HepG2 (cell line): ENCODE data around the gene BRAT1. TPM values are rescaled to one million over a fixed set of nuclear protein-coding genes. Genes with fewer than 3 reads are reported as not detected.

ENCODE experiments used
- CCAR2 ChIP-seq: fragments of 200-400 bp; formaldehyde crosslinking; optimal IDR thresholded peaks from 2 replicates; pipeline ENCODE3; 2018; ENCODE audit warnings: low read depth, mild to moderate bottlenecking, low read length, moderate library complexity
- JUN ChIP-seq: sonication (generic); formaldehyde crosslinking; IDR thresholded peaks from 2 replicates; pipeline ENCODE4 v1.4.0; 2020; ENCODE audit warnings: mild to moderate bottlenecking, missing genetic modification reagents
- MYC ChIP-seq: sonication (generic); formaldehyde crosslinking; IDR thresholded peaks from 2 replicates; pipeline ENCODE4 v1.9.0; 2021; ENCODE audit warnings: missing genetic modification reagents, borderline replicate concordance
- TBX2 ChIP-seq: sonication (generic); formaldehyde crosslinking; IDR thresholded peaks from 2 replicates; pipeline ENCODE4 v1.5.0; 2020; ENCODE audit warnings: missing genetic modification reagents, mild to moderate bottlenecking, borderline replicate concordance
- ZFX ChIP-seq: sonication (generic); formaldehyde crosslinking; IDR thresholded peaks from 2 replicates; pipeline ENCODE4 v1.4.0; 2020; ENCODE audit warnings: mild to moderate bottlenecking, low read depth, missing genetic modification reagents, moderate library complexity
- polyA plus RNA-seq, 8 experiments: library from polyadenylated mRNA; depleted of rRNA in 3 of 8; stranded (reverse) in 7 of 8; unstranded in 1 of 8; fragments of >200 nt; fragmentation: Illumina TruSeq in 4 of 8; extraction: Trizol in 4 of 8; gene quantifications; 2 replicates each; pipeline versions ENCODE4 v1.2.1 to v1.2.3, GENCODE V29; 2011 to 2016; ENCODE audit warnings: low read depth in 4 of 8, missing spikeins in 1 of 8, mixed read lengths in 1 of 8; ENCODE audit not compliant: insufficient read depth in 1 of 8
- total RNA-seq, 5 experiments: library from RNA; depleted of rRNA; stranded (reverse); fragments of >200 nt; fragmentation: Illumina TruSeq; extraction: Trizol; gene quantifications; 2 replicates each; pipeline ENCODE4 v1.2.3, GENCODE V29; 2016; ENCODE audit warnings: low read depth in 1 of 5
- TF ChIP-seq, protein P1 (sequence below): sonication (generic); formaldehyde crosslinking; IDR thresholded peaks from 2 replicates; pipeline ENCODE4 v1.8.0; 2022; ENCODE audit warnings: missing genetic modification reagents, mild to moderate bottlenecking, moderate library complexity, borderline replicate concordance
- TF ChIP-seq, protein P2 (sequence below): sonication (generic); formaldehyde crosslinking; IDR thresholded peaks from 2 replicates; pipeline ENCODE4 v1.4.0; 2020; ENCODE audit warnings: low read depth, missing genetic modification reagents
- TF ChIP-seq, protein P3 (sequence below): sonication (generic); formaldehyde crosslinking; IDR thresholded peaks from 2 replicates; pipeline ENCODE4 v1.4.0; 2020; ENCODE audit warnings: missing genetic modification reagents, mild to moderate bottlenecking, borderline replicate concordance
- TF ChIP-seq, protein P4 (sequence below): sonication (generic); formaldehyde crosslinking; IDR thresholded peaks from 2 replicates; pipeline ENCODE4 v1.4.0; 2020; ENCODE audit warnings: mild to moderate bottlenecking, missing genetic modification reagents
- TF ChIP-seq, protein P5 (sequence below): sonication (generic); formaldehyde crosslinking; conservative IDR thresholded peaks from 2 replicates; pipeline ENCODE4 v1.4.0; 2020; ENCODE audit warnings: missing genetic modification reagents

The BRAT1 gene
- total and polyA plus RNA-seq, 2 of the 13 experiments (the other 11 are each of a cell fraction or from before 2014, with no cell fraction given): 10.2 to 20.3 TPM

DNA sequence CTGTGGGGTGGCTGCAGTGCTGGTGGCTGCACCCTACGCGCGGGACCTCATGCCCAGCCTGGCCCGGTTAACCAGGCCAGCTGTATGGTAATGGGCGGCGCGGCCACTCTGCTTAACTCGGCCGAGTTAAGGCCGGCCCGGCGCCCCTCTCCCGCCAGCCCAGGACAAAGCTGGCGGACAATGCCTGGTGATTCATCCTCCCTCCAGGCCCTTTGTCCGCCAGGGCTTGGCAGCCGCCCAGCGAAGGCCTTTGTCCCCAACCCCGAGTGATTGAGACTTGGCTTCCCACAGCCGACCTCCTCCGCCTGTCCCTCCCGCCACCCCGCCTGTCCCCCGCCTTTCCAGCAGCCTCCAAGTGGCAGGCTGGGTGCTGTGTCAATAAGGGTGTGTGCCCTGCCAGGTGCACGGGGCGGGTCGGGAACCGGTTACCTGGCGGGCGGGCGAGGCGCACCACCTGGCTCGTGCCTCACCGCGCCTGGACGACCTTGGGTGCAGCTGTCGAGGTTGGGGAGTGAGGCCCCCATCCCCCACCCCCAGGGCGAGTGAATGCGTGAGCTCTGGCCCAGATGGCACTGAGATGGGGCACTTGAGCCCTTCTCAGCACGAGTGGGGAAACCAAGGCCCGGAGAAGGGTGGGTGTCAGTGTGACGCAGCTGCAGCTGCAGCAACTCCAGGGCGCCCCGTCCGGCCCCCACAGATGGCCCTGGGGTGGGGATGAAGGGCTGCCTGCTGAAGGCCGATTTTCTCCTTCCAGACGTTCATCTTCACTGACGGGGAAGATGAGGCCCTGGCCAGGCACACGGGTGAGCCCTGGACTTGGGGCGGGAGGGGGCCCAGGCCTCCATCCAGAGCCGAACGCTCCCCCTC lies 31.1 kb downstream of the BRAT1 start (continued):
- TF ChIP-seq, protein P1, sequence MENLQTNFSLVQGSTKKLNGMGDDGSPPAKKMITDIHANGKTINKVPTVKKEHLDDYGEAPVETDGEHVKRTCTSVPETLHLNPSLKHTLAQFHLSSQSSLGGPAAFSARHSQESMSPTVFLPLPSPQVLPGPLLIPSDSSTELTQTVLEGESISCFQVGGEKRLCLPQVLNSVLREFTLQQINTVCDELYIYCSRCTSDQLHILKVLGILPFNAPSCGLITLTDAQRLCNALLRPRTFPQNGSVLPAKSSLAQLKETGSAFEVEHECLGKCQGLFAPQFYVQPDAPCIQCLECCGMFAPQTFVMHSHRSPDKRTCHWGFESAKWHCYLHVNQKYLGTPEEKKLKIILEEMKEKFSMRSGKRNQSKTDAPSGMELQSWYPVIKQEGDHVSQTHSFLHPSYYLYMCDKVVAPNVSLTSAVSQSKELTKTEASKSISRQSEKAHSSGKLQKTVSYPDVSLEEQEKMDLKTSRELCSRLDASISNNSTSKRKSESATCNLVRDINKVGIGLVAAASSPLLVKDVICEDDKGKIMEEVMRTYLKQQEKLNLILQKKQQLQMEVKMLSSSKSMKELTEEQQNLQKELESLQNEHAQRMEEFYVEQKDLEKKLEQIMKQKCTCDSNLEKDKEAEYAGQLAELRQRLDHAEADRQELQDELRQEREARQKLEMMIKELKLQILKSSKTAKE (CRISPR knock-in tag): peak; percentile 63; the same call in 1 of the 2 replicates
- no peak for TF ChIP-seq CCAR2
- TF ChIP-seq, protein P2, sequence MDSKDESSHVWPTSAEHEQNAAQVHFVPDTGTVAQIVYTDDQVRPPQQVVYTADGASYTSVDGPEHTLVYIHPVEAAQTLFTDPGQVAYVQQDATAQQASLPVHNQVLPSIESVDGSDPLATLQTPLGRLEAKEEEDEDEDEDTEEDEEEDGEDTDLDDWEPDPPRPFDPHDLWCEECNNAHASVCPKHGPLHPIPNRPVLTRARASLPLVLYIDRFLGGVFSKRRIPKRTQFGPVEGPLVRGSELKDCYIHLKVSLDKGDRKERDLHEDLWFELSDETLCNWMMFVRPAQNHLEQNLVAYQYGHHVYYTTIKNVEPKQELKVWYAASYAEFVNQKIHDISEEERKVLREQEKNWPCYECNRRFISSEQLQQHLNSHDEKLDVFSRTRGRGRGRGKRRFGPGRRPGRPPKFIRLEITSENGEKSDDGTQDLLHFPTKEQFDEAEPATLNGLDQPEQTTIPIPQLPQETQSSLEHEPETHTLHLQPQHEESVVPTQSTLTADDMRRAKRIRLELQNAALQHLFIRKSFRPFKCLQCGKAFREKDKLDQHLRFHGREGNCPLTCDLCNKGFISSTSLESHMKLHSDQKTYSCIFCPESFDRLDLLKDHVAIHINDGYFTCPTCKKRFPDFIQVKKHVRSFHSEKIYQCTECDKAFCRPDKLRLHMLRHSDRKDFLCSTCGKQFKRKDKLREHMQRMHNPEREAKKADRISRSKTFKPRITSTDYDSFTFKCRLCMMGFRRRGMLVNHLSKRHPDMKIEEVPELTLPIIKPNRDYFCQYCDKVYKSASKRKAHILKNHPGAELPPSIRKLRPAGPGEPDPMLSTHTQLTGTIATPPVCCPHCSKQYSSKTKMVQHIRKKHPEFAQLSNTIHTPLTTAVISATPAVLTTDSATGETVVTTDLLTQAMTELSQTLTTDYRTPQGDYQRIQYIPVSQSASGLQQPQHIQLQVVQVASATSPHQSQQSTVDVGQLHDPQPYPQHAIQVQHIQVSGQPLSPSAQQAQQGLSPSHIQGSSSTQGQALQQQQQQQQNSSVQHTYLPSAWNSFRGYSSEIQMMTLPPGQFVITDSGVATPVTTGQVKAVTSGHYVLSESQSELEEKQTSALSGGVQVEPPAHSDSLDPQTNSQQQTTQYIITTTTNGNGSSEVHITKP (CRISPR knock-in tag): no peak; the same call in 1 of the 2 replicates
- TF ChIP-seq, protein P3, sequence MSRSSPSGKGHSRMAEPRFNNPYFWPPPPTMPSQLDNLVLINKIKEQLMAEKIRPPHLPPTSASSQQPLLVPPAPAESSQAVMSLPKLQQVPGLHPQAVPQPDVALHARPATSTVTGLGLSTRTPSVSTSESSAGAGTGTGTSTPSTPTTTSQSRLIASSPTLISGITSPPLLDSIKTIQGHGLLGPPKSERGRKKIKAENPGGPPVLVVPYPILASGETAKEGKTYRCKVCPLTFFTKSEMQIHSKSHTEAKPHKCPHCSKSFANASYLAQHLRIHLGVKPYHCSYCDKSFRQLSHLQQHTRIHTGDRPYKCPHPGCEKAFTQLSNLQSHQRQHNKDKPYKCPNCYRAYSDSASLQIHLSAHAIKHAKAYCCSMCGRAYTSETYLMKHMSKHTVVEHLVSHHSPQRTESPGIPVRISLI (CRISPR knock-in tag): no peak
- TF ChIP-seq MYC: no peak
- 0 out of 2 replicates have a peak, but pooled peaks have one; percentile 27 for TF ChIP-seq JUN (CRISPR knock-in tag)
- TF ChIP-seq TBX2 (CRISPR knock-in tag): peak; percentile 69
- TF ChIP-seq, protein P4, sequence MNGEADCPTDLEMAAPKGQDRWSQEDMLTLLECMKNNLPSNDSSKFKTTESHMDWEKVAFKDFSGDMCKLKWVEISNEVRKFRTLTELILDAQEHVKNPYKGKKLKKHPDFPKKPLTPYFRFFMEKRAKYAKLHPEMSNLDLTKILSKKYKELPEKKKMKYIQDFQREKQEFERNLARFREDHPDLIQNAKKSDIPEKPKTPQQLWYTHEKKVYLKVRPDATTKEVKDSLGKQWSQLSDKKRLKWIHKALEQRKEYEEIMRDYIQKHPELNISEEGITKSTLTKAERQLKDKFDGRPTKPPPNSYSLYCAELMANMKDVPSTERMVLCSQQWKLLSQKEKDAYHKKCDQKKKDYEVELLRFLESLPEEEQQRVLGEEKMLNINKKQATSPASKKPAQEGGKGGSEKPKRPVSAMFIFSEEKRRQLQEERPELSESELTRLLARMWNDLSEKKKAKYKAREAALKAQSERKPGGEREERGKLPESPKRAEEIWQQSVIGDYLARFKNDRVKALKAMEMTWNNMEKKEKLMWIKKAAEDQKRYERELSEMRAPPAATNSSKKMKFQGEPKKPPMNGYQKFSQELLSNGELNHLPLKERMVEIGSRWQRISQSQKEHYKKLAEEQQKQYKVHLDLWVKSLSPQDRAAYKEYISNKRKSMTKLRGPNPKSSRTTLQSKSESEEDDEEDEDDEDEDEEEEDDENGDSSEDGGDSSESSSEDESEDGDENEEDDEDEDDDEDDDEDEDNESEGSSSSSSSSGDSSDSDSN (CRISPR knock-in tag): peak; percentile 67; the same call in 1 of the 2 replicates
- TF ChIP-seq, protein P5, sequence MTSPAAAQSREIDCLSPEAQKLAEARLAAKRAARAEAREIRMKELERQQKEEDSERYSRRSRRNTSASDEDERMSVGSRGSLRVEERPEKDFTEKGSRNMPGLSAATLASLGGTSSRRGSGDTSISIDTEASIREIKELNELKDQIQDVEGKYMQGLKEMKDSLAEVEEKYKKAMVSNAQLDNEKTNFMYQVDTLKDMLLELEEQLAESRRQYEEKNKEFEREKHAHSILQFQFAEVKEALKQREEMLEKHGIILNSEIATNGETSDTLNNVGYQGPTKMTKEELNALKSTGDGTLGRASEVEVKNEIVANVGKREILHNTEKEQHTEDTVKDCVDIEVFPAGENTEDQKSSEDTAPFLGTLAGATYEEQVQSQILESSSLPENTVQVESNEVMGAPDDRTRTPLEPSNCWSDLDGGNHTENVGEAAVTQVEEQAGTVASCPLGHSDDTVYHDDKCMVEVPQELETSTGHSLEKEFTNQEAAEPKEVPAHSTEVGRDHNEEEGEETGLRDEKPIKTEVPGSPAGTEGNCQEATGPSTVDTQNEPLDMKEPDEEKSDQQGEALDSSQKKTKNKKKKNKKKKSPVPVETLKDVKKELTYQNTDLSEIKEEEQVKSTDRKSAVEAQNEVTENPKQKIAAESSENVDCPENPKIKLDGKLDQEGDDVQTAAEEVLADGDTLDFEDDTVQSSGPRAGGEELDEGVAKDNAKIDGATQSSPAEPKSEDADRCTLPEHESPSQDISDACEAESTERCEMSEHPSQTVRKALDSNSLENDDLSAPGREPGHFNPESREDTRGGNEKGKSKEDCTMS (CRISPR knock-in tag): no peak
- TF ChIP-seq ZFX: peak; percentile 60
